ENCODE data around the gene SRP68. TPM values are rescaled to one million over a fixed set of nuclear protein-coding genes. Genes with fewer than 3 reads are reported as not detected.
"Not testable (repeated sequence)": the region's sequence is repeated elsewhere in the genome, so short reads cannot be mapped to it uniquely, and the experiment has no call there.

Gene SRP68
- total RNA-seq, 4 donors from 2014 or later, result 57.5 to 90.2 (median 64.2) TPM

DNA sequence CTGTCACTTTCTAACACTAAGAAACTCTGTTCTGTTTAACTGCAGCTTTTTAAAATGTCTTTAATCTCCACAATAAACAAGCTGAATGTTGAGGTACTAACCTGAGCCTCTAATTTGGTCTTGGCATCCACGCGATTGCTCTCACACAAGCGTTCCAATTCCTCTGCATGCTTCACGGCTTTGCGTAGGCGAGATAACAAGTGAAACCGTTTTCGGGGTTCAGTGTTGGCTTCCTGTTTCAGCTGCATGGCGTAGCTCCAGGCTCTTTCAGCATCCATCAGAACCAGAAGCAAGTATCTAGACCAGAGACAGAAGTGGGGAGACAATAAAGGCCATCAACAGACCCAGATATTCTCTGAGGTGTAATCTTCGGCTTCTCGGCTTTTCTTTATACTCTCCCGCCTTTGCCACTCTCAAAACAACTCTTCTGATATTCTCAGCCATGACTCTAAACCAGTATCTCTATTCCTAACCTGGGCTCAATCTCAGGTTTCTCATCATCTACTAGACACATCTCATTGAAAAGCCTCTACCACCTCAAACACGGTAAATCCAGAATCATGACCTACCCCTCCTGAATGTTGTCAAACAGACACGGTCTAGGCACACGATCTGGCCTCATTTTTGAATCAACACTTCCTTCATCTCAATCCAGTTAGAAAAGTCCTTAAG, 8.3 kb downstream of the SRP68 start:
- Histone ChIP-seq H3K9me3 (no peaks in the 10 kb centered on the region), H3K36me3 (peaks cover 90% of the 10 kb centered on the region), H3K4me3 (no peak overlapping the region), H3K4me1 (no peaks in the 10 kb centered on the region), H3K27me3 (no peaks in the 10 kb centered on the region), H3K27ac (no peak overlapping the region)
- TF ChIP-seq EP300 (IDR thresholded peaks at IDR 0.05), result no peak
- TF ChIP-seq POLR2A (IDR thresholded peaks at IDR 0.05), result no peak
- TF ChIP-seq, protein P1, sequence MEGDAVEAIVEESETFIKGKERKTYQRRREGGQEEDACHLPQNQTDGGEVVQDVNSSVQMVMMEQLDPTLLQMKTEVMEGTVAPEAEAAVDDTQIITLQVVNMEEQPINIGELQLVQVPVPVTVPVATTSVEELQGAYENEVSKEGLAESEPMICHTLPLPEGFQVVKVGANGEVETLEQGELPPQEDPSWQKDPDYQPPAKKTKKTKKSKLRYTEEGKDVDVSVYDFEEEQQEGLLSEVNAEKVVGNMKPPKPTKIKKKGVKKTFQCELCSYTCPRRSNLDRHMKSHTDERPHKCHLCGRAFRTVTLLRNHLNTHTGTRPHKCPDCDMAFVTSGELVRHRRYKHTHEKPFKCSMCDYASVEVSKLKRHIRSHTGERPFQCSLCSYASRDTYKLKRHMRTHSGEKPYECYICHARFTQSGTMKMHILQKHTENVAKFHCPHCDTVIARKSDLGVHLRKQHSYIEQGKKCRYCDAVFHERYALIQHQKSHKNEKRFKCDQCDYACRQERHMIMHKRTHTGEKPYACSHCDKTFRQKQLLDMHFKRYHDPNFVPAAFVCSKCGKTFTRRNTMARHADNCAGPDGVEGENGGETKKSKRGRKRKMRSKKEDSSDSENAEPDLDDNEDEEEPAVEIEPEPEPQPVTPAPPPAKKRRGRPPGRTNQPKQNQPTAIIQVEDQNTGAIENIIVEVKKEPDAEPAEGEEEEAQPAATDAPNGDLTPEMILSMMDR (IDR thresholded peaks at IDR 0.05), result no peak
- no peak for DNase-seq (ENCODE audit: low spot score in 2 of 2)
- 85% methylated on average over 15 of the region's 15 CpGs for WGBS

DNA sequence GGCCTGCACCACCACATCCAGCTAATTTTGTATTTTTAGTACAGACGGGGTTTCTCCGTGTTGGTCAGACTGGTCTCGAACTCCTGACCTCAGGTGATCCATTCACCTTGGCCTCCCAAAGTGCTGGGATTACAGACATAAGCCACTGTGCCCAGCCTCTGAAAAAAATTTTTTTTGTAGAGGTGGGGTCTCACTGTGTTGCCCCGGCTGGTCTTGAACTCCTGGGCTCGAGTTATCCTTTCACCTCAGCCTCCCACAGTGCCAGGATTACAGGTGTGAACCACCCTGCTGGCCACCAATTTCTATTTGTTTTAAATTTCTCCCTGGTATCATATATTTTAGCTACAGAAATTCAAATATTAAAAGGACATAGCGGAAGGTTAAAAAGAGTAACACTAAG, 14.1 kb downstream of the SRP68 start:
- peaks cover 29% of the 10 kb centered on the region for H3K4me1 ChIP-seq
- peaks cover 89% of the 10 kb centered on the region for H3K36me3 ChIP-seq
- H3K4me3 ChIP-seq; H3K27ac ChIP-seq; H3K27me3 ChIP-seq; H3K9me3 ChIP-seq; DNase-seq (ENCODE audit: low spot score in 2 of 2): not testable (repeated sequence)
- WGBS, result 90% methylated on average over 6 of the region's 6 CpGs

DNA sequence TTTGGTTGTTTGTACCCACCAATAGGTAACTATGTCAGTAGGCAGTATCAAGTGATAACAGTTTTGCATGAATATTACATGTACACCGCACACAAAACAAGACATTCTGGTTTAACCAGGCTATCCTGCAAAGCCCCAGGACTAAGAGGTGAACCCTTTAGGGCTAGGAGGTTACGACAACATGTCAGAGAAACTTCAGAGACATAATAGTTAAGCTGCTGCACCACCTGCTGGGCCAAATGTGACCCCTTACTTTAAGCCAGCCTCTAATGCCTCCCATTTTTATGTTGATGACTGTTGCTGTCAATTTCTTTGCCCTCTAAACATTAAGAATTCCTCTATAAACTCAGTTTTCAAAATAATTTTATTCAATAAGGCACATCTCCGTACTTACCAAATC, 15.4 kb downstream of the SRP68 start:
- DNase-seq (ENCODE audit: low spot score in 2 of 2), result no peak
- TF ChIP-seq POLR2A (IDR thresholded peaks at IDR 0.05), result no peak
- TF ChIP-seq, protein P1 (IDR thresholded peaks at IDR 0.05), result peak in 1 of 2 donors; percentile 27
- peak in 1 of 3 donors; percentile 70 for TF ChIP-seq POLR2AphosphoS5 (IDR thresholded peaks at IDR 0.05)
- no peak for TF ChIP-seq EP300 (IDR thresholded peaks at IDR 0.05)
- H3K4me1 ChIP-seq, result peaks cover 34% of the 10 kb centered on the region
- no peak overlapping the region for H3K4me3 ChIP-seq
- no peaks in the 10 kb centered on the region for H3K9me3 ChIP-seq
- H3K27ac ChIP-seq, result no peak overlapping the region
- no peaks in the 10 kb centered on the region for H3K27me3 ChIP-seq
- H3K36me3 ChIP-seq, result peaks cover 85% of the 10 kb centered on the region
- 58% methylated on average over 3 of the region's 3 CpGs for WGBS

DNA sequence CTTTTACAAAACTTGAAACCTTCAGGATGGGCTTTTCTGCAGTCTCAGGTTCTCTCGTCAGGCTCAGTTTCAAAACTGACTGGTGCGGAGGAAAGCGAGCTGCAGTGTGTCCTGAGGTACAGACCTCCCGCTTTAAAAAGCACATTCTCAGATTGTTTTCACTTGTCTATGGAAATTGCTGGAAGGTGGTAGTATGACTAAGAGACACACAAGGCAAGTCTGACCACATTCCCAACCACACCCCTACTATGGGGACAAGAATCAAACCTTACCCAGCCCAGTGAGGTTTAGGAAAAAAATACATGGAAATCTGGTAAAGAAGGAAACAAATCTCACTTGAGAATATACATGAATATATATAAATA, 18.2 kb downstream of the SRP68 start:
- H3K27ac ChIP-seq, result peak overlapping the region; percentile 85
- no peak overlapping the region for H3K4me3 ChIP-seq
- TF ChIP-seq POLR2A (IDR thresholded peaks at IDR 0.05) (no peak), EP300 (IDR thresholded peaks at IDR 0.05) (no peak), POLR2AphosphoS5 (IDR thresholded peaks at IDR 0.05) (no peak)
- TF ChIP-seq, protein P1 (IDR thresholded peaks at IDR 0.05), result no peak
- H3K36me3 ChIP-seq, result peaks cover 72% of the 10 kb centered on the region
- no peaks in the 10 kb centered on the region for H3K27me3 ChIP-seq
- no peak for DNase-seq (ENCODE audit: low spot score in 2 of 2)
- no peaks in the 10 kb centered on the region for H3K9me3 ChIP-seq
- H3K4me1 ChIP-seq, result peaks cover 57% of the 10 kb centered on the region
- 88% methylated on average over 4 of the region's 4 CpGs for WGBS

DNA sequence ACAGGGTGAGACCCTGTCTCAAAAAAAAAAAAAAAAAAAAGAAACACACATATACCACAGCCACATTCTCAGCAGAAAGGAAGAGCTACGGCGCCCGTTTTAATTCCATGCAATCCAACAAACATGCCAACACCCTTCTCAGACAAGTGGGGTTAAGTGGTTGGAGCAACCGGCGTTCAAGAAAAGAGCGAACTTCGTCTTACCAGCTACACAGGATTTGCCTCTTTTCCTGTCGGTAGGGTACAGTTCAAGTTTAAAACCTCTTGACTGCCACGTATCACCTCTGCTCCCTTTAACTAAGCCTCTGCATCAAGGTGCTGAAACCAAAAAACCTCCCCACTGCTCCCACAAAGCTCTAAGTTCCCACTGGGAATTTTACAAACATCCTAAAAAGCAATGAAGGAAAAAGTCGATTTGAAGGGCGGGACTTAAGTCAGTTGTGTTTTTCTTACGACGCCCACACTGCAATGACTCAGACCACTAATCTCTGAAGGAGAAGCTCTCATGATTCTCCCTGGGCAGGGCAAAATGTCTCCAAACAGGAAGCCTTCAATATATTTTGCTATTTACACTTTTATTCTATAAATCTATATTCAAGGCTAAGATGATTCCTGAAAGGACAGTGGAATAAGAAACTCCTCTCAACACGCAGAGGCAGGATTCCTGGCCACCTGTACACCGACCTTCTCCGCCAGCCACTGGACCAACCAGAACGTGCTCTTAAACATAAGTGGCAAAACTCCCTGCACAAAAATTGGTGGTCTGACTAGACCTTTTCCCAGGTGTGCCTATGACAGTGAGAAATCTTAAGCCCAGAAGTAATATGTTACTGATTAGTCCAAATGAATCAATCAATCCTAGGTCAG, 18.8 kb downstream of the SRP68 start:
- whole genome bisulfite sequencing, result 58% methylated on average over 17 of the region's 17 CpGs
- DNase-seq (ENCODE audit: low spot score in 2 of 2), result no peak
- H3K36me3 ChIP-seq, result peaks cover 72% of the 10 kb centered on the region

More for the DNA sequence above, 18.8 kb downstream of the SRP68 start:
- Histone ChIP-seq H3K27me3 (no peaks in the 10 kb centered on the region), H3K27ac (peak overlapping the region; percentile 85), H3K4me3 (peak overlapping the region; percentile 10), H3K4me1 (peaks cover 57% of the 10 kb centered on the region), H3K9me3 (no peaks in the 10 kb centered on the region)
- TF ChIP-seq, protein P1 (IDR thresholded peaks at IDR 0.05), result no peak
- no peak for TF ChIP-seq POLR2AphosphoS5 (IDR thresholded peaks at IDR 0.05)
- TF ChIP-seq EP300 (IDR thresholded peaks at IDR 0.05), result no peak
- no peak for TF ChIP-seq POLR2A (IDR thresholded peaks at IDR 0.05)

Data from suprapubic skin (tissue), 4 donors.